ENCODE results near the gene WRNIP1. TPM values are rescaled to one million over a fixed set of nuclear protein-coding genes. Genes with fewer than 3 reads are reported as not detected.

WRNIP1 gene
- total and polyA plus RNA-seq, 10 of the 15 experiments (the other 5 are each of a cell fraction or from before 2014, with no cell fraction given), result 9.3 to 30.5 (median 24.3) TPM

GRCh38 chr6:2805031-2805430 lies 39.8 kb downstream of the WRNIP1 start:
- H2AFZ ChIP-seq (ENCODE audit: control insufficient read depth, low read depth, low read length), result no peak overlapping the region
- no TSS peak for BruUV-seq (replicated peaks)
- H3K4me1 ChIP-seq (ENCODE audit: control insufficient read depth, insufficient read depth, low read length), result no peaks in the 10 kb centered on the region
- ATAC-seq (no peak), FAIRE-seq (no peak), DNase-seq (ENCODE audit: low read depth, low spot score) (no peak)
- no peak overlapping the region for H3K4me3 ChIP-seq
- WGBS (ENCODE audit: insufficient coverage, insufficient replicate concordance, low lambda C conversion rate, missing lambda C conversion rate), result 59% methylated on average over 14 of the region's 14 CpGs
- in situ Hi-C loops (cut with MboI) (no loop called here), intact Hi-C loops (cut with micrococcal nuclease; ENCODE audit: unreplicated experiment) (no loop called here)
- CTCF ChIA-PET, result no interaction called here
- POLR2A ChIA-PET, result no interaction called here
- H3K9ac ChIP-seq (ENCODE audit: control insufficient read depth, insufficient read depth, low read length), result no peak overlapping the region
- no peaks in the 10 kb centered on the region for H3K36me3 ChIP-seq (ENCODE audit: control insufficient read depth in 2 of 2, insufficient read depth in 2 of 2, low read length in 1 of 2)
- RAD21 ChIA-PET (ENCODE audit: unreplicated experiment), result no interaction called here
- no peak overlapping the region for H3K4me2 ChIP-seq (ENCODE audit: control insufficient read depth, insufficient read depth)
- H4K20me1 ChIP-seq (ENCODE audit: control insufficient read depth, insufficient read depth), result no peaks in the 10 kb centered on the region
- H3K27me3 ChIP-seq (replicated peaks in 1 of 2; ENCODE audit: control insufficient read depth in 2 of 2, insufficient read depth in 2 of 2, low read length in 1 of 2), result no peaks in the 10 kb centered on the region
- TF ChIP-seq MTA3 (IDR thresholded peaks at IDR 0.05; ENCODE audit: borderline replicate concordance, low read length) (no peak), SUZ12 (IDR thresholded peaks at IDR 0.05; ENCODE audit: unreplicated experiment) (no peak), NRF1 (conservative IDR thresholded peaks at IDR 0.05; ENCODE audit: low read depth, low read length) (no peak), MEF2A (IDR thresholded peaks at IDR 0.05; ENCODE audit: insufficient read depth, low read depth, low read length) (no peak), CUX1 (IDR thresholded peaks at IDR 0.05; ENCODE audit: insufficient replicate concordance, low read depth, low read length) (no peak)
- SMC1A ChIA-PET (ENCODE audit: uncharacterized antibody, unreplicated experiment), result no interaction called here
- H3K27ac ChIP-seq (ENCODE audit: control insufficient read depth, insufficient read depth), result no peak overlapping the region
- H3K9me3 ChIP-seq (replicated peaks; ENCODE audit: control insufficient read depth, insufficient read depth, low read length), result no peaks in the 10 kb centered on the region; the same call in 2 of the 3 replicates
- H3K79me2 ChIP-seq (ENCODE audit: control insufficient read depth, insufficient read depth, low read length), result no peaks in the 10 kb centered on the region

All from GM12878 (cell line).